Renal pelvis (tissue), 3 donors: ENCODE data around the gene CBX2. TPM values are rescaled to one million over a fixed set of nuclear protein-coding genes. Genes with fewer than 3 reads are reported as not detected.

Source experiments
- polyA plus RNA-seq, 3 donors: library from polyadenylated mRNA; unstranded; fragments of 120-200 nt; gene quantifications; one replicate each; pipeline ENCODE4 v1.2.1, GENCODE V29; 2013; ENCODE audit not compliant: insufficient read length in 3 of 3

The CBX2 gene
- polyA plus RNA-seq, 3 donors, result 24.3 to 37.7 (median 30.7) TPM

Other genes with a start within 250 kb of the CBX2 start
- 1 to 10 TPM; 1.5 to 2.0 (median 1.7) TPM for gene RBFOX3, start 167.1 kb upstream of the CBX2 start, polyA plus RNA-seq
- gene ENPP7, start 47.2 kb upstream of the CBX2 start, polyA plus RNA-seq, result 1 to 10 TPM; 4.3 to 6.1 (median 6.0) TPM
- gene CBX8, start 18.9 kb downstream of the CBX2 start, polyA plus RNA-seq, result 10 to 100 TPM; 15.7 to 18.3 (median 15.7) TPM
- 10 to 100 TPM; 12.3 to 16.8 (median 13.2) TPM for gene CBX4, start 61.3 kb downstream of the CBX2 start, polyA plus RNA-seq